ENCODE measurements around the gene SKI.

DNA sequence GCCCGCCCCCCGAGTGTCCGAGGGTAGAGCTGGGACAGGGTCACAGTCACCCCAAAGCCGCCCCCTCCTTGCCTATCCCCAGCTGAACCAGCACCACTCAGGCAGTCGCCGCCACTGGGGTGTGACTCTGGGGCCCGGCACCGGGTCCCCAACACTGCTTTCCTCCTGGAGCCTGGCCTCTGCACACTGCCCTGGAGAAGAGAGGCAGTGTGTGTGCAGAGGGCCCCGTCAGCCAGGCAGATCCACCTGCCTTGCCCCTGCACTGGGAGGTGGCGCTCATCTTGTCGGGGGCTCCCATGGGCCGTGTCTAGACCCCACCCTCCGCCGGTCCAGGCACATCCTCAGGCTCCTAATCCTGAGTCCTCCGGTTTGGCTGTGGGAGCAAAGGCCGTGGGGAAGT lies 49.2 kb upstream of the SKI start:
- TF ChIP-seq CTCF (IDR thresholded peaks at IDR 0.05; ENCODE audit: insufficient read depth, low read depth, low read length): no peak
- no peak for TF ChIP-seq EZH2 (IDR thresholded peaks at IDR 0.05; ENCODE audit: insufficient read depth, low read length)

All from astrocyte (in vitro differentiated cells and primary cell).